GM12865 (cell line): ENCODE measurements around the gene JMJD1C.

Experiments
- DNase-seq: peaks from one replicate; pipeline ENCODE4 v3.0.0; 2010; ENCODE audit warnings: low read depth
- H3K4me3 ChIP-seq: 2 replicates; pipeline ENCODE4 v1.5.1; 2011; ENCODE audit warnings: mild to moderate bottlenecking, low read depth, low read length, control low read depth
- TF ChIP-seq, protein P1 (sequence below): IDR thresholded peaks from 2 replicates; pipeline ENCODE4 v1.5.1; 2011; ENCODE audit warnings: low read length, control low read depth, low read depth, inconsistent platforms; ENCODE audit not compliant: insufficient read depth; ENCODE audit errors: missing control alignments

Gene JMJD1C

DNA sequence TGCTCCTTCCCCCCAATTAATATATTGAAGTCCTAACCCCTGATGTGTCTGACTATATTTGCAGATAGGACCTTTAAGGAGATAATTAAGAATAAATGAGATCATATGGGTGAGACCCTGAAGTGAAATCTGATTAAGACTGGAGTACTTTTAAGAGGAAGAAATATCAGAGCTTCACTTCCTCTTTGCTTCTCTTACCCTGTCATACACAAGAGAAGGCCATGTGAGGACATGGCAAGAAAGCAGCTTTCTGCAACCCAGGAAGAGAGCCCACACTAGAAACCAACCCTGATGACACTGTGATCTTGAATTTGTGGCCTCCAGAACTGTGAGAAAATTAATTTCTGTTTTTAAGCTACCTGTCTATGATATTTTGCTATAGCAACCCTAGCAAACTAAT lies 44.2 kb downstream of the JMJD1C start:
- DNase-seq = peak; percentile 83
- TF ChIP-seq, protein P1, sequence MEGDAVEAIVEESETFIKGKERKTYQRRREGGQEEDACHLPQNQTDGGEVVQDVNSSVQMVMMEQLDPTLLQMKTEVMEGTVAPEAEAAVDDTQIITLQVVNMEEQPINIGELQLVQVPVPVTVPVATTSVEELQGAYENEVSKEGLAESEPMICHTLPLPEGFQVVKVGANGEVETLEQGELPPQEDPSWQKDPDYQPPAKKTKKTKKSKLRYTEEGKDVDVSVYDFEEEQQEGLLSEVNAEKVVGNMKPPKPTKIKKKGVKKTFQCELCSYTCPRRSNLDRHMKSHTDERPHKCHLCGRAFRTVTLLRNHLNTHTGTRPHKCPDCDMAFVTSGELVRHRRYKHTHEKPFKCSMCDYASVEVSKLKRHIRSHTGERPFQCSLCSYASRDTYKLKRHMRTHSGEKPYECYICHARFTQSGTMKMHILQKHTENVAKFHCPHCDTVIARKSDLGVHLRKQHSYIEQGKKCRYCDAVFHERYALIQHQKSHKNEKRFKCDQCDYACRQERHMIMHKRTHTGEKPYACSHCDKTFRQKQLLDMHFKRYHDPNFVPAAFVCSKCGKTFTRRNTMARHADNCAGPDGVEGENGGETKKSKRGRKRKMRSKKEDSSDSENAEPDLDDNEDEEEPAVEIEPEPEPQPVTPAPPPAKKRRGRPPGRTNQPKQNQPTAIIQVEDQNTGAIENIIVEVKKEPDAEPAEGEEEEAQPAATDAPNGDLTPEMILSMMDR = no peak
- no peak overlapping the region for H3K4me3 ChIP-seq

DNA sequence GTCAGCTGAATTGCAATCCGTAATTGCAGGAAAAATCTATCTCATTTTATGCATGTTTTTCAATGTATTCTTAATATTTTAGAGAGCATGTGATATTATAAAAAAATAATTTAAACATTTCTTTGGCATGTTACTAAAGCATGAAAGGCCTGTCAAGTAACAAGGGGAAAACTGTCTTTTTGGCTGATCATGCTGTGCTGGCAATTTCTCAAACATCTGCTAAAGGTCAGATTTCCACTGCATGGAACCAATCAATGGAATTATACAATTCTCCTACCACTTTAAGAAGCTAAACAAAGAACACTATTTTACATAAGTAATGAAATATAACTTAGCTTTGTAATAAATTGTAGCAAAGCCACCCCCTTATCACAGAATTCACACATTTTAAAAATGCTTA lies 49.4 kb downstream of the JMJD1C start:
- no peak for DNase-seq
- TF ChIP-seq, protein P1 = no peak
- H3K4me3 ChIP-seq = no peak overlapping the region

DNA sequence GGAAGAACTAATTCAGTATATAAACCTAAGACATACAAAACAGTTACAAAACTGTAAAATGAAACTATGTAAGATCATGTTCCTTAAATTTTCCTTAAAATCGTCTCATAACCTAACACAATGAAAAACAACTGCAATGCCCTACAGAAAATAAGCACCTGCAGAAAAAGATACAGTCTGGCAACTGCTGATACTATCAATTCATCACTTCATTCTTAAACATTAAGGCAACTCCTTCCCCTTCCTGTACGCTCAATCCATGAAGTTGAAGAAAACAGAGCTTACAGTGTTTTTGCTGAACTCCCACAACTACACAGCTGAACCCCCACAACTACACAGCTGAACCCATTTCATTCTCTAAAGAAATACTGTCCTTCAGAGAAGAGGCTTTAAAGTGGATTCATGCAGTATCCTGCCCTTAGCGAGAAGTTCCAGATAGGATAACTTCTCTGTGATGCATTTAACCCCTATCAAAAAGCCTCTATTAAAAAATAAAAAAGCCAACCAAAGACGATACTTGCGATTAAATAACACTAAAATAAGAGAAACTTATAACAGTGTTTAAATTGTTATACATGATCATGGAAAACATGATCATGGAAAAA lies 50.0 kb downstream of the JMJD1C start:
- DNase-seq = no peak
- TF ChIP-seq, protein P1 = no peak
- H3K4me3 ChIP-seq = no peak overlapping the region

DNA sequence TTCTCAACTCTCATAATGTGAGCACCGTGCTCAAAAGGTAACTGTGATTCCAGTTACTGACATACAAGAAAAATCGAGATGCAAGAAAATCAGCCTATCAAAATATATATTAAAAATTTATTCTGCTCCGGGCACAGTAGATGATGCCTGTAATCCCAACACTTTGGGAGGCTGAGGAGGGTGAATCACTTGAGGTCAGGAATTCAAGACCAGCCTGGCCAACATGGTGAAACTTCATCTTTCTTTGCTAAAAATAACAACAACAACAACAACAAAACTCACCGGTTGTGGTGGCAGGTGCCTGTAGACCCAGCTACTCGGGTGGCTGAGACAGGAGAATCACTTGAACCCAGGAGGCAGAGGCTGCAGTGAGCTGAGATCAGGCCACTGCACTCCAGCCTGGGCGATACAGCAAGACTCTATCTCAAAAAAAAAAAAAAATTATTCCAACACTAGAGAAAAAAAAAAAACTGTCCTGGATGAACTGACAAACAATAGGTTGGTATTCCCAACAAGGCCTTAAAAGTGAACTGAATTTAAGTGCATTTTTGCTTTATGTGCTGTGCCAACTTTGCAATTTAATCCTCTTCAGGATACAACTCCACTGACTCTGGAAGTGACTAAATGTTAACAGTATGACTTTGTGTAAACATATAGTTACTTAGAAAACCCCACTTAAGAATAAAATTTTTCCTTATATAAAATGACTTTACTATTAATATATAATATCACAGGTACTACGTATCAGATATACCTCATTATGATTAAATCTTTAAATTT lies 51.1 kb downstream of the JMJD1C start:
- no peak overlapping the region for H3K4me3 ChIP-seq
- TF ChIP-seq, protein P1 = no peak
- no peak for DNase-seq

GRCh38 chr10:63413429-63413828 lies 52.3 kb downstream of the JMJD1C start:
- TF ChIP-seq, protein P1 = no peak
- H3K4me3 ChIP-seq = no peak overlapping the region
- no peak for DNase-seq

DNA sequence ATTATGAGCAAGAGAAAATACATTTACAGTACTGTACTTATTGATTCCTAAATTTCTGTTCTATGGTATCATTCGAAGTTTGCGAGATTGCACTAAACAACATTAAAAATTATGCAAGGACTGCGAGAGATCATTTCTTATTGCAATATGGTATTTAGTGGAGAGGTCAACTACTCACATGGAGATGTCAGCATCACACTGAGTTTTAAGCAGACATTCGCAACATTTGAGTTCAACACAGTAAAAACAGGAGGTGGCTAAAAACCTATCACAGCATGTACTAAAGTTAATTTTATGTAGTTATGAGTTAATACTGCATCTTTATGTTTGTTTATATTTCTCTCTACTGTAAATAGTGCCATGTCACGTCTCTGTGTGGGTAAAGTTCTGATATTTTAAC lies 53.5 kb downstream of the JMJD1C start:
- H3K4me3 ChIP-seq = no peak overlapping the region
- TF ChIP-seq, protein P1 = no peak
- DNase-seq = no peak
